ENCODE results near the gene ZIC4.

GRCh38 chr3:147398813-147399534 is 7.4 kb downstream of the ZIC4 start:
- no peak for TF ChIP-seq CTCF (IDR thresholded peaks at IDR 0.05)
- TF ChIP-seq POLR2AphosphoS5 (IDR thresholded peaks at IDR 0.05): no peak

Data from prostate gland (tissue), 2 donors.